COR-L47 (cell line): Measurements from ENCODE around the gene PDP2.
"Not testable (repeated sequence)": the region's sequence is repeated elsewhere in the genome, so short reads cannot be mapped to it uniquely, and the experiment has no call there.

ENCODE experiments used
- DNase-seq: peaks from one replicate; lab custom pipeline; 2025; lab: John Stamatoyannopoulos, UW

The PDP2 gene

GRCh38 chr16:66886321-66886720 is 6.0 kb downstream of the PDP2 start:
- no peak for DNase-seq

- DNase-seq: no peak
These were observed 6.6 kb downstream of the PDP2 start for GRCh38 chr16:66886914-66887313.

GRCh38 chr16:66888647-66889615 is 8.6 kb downstream of the PDP2 start:
- DNase-seq: no peak

- no peak for DNase-seq
These were observed 9.3 kb downstream of the PDP2 start for GRCh38 chr16:66889622-66890021.

GRCh38 chr16:66890799-66891198 is 10.5 kb downstream of the PDP2 start:
- no peak for DNase-seq

- DNase-seq: no peak
These were observed 11.0 kb downstream of the PDP2 start for GRCh38 chr16:66891360-66891759.

GRCh38 chr16:66891797-66892196 is 11.5 kb downstream of the PDP2 start:
- DNase-seq: no peak

- no peak for DNase-seq
These were observed 13.7 kb downstream of the PDP2 start for GRCh38 chr16:66894055-66894454.

- peak; percentile 51 for DNase-seq
These were observed 14.8 kb downstream of the PDP2 start for GRCh38 chr16:66894948-66895688.

GRCh38 chr16:66895689-66895979 is 15.3 kb downstream of the PDP2 start:
- DNase-seq: no peak

GRCh38 chr16:66895999-66896398 is 15.7 kb downstream of the PDP2 start:
- DNase-seq: no peak

GRCh38 chr16:66896682-66897081 is 16.4 kb downstream of the PDP2 start:
- not testable (repeated sequence) for DNase-seq

GRCh38 chr16:66898207-66898606 is 17.9 kb downstream of the PDP2 start:
- DNase-seq: no peak

GRCh38 chr16:66898933-66899309 is 18.6 kb downstream of the PDP2 start:
- no peak for DNase-seq

GRCh38 chr16:66899310-66899944 is 19.1 kb downstream of the PDP2 start:
- DNase-seq: no peak

GRCh38 chr16:66899945-66900710 is 19.8 kb downstream of the PDP2 start:
- no peak for DNase-seq

GRCh38 chr16:66900721-66901441 is 20.6 kb downstream of the PDP2 start:
- DNase-seq: no peak

- DNase-seq: no peak
These were observed 21.3 kb downstream of the PDP2 start for GRCh38 chr16:66901626-66902025.

GRCh38 chr16:66902648-66903543 is 22.6 kb downstream of the PDP2 start:
- DNase-seq: no peak
